ENCODE results near the gene PLXNA3.

DNA sequence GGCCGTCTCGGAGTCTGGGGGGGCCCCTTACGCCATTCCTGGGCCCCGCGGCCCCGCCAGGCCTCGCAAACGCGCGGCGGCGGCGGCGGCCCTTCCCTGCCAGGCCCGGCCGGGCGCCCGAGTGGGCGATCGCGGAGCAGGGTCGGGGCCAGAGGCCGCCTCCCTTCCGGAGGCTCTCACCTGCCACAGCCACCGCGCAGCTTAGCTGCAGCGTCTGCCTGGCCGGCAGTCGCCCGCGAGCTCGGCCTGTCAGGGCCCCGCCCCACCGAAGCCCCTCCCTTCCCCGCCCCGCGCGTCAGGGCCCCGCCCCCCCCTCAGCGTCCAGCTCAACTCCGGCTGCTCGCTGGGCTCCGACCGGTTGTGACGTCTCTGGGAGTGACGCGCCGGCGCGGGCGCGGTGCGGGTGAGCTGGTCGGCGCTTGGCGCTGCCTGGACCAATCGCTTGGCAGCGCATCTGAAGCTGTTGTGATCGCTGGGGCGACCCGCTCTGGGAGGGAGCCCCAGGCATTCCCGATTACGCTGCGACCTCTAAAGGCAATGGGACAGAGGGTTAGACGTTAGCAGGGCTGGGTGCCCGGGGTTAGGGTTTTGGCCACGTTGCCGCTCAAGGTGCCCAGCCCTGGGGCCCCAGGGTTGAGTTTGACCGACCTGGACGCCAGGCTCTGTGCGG, 32.5 kb downstream of the PLXNA3 start, which contains the start of gene SLC10A3:
- peak; percentile 57 for TF ChIP-seq POLR2AphosphoS5 (IDR thresholded peaks at IDR 0.05; ENCODE audit: low read depth)
- TF ChIP-seq CTCF (conservative IDR thresholded peaks at IDR 0.05; ENCODE audit: low read depth in 2 of 2): peak in 1 of 2 experiments; percentile 45; a peak in 2 of 4 replicates
- TF ChIP-seq, protein P1, sequence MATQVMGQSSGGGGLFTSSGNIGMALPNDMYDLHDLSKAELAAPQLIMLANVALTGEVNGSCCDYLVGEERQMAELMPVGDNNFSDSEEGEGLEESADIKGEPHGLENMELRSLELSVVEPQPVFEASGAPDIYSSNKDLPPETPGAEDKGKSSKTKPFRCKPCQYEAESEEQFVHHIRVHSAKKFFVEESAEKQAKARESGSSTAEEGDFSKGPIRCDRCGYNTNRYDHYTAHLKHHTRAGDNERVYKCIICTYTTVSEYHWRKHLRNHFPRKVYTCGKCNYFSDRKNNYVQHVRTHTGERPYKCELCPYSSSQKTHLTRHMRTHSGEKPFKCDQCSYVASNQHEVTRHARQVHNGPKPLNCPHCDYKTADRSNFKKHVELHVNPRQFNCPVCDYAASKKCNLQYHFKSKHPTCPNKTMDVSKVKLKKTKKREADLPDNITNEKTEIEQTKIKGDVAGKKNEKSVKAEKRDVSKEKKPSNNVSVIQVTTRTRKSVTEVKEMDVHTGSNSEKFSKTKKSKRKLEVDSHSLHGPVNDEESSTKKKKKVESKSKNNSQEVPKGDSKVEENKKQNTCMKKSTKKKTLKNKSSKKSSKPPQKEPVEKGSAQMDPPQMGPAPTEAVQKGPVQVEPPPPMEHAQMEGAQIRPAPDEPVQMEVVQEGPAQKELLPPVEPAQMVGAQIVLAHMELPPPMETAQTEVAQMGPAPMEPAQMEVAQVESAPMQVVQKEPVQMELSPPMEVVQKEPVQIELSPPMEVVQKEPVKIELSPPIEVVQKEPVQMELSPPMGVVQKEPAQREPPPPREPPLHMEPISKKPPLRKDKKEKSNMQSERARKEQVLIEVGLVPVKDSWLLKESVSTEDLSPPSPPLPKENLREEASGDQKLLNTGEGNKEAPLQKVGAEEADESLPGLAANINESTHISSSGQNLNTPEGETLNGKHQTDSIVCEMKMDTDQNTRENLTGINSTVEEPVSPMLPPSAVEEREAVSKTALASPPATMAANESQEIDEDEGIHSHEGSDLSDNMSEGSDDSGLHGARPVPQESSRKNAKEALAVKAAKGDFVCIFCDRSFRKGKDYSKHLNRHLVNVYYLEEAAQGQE (IDR thresholded peaks at IDR 0.05; ENCODE audit: unreplicated experiment): no peak
- no peak for TF ChIP-seq JUNB (IDR thresholded peaks at IDR 0.05; ENCODE audit: unreplicated experiment)
- TF ChIP-seq EZH2phosphoT487 (IDR thresholded peaks at IDR 0.05; ENCODE audit: unreplicated experiment): no peak
- TF ChIP-seq EZH2 (IDR thresholded peaks at IDR 0.05; ENCODE audit: low read depth, unreplicated experiment): no peak
- no peak for TF ChIP-seq STAT1 (IDR thresholded peaks at IDR 0.05; ENCODE audit: unreplicated experiment)
- TF ChIP-seq CREB1 (CRISPR knock-in tag; IDR thresholded peaks at IDR 0.05; ENCODE audit: low read depth): peak; percentile 82
- no peak for TF ChIP-seq ZNF114 (CRISPR knock-in tag; IDR thresholded peaks at IDR 0.05)
- TF ChIP-seq, protein P2, sequence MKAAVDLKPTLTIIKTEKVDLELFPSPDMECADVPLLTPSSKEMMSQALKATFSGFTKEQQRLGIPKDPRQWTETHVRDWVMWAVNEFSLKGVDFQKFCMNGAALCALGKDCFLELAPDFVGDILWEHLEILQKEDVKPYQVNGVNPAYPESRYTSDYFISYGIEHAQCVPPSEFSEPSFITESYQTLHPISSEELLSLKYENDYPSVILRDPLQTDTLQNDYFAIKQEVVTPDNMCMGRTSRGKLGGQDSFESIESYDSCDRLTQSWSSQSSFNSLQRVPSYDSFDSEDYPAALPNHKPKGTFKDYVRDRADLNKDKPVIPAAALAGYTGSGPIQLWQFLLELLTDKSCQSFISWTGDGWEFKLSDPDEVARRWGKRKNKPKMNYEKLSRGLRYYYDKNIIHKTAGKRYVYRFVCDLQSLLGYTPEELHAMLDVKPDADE (IDR thresholded peaks at IDR 0.05): no peak
- TF ChIP-seq NANOG (IDR thresholded peaks at IDR 0.05; ENCODE audit: borderline replicate concordance): no peak

All from GM23338 (cell line).